ENCODE data around the gene LAMC1. TPM values are rescaled to one million over a fixed set of nuclear protein-coding genes. Genes with fewer than 3 reads are reported as not detected.

Gene LAMC1
- total RNA-seq, 8 experiments from 2014 or later = 20.1 to 363 (median 140) TPM

DNA sequence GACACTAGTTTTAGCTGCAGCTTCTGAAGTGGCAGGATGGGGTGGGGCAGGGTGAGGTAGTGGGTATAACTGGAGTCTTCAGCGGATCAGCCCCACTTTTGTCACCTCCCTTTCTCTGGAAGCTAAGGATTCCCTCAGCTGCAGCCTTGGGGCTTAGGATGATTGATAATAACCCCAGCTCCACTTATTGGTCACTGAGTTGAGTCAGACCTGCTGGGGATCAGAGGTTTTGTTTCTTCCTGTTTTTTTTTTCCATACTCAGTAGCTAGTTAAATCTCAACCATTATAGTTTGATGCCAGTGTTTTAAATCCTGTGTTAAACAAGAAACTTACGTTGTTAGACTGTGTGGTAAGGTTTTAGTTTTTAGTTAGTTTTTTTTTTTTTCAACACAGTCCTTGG, 57.2 kb downstream of the LAMC1 start:
- 17 to 100% (median 60%) methylated on average over 1 to 2 of the region's 2 CpGs; no CpG with 5 or more reads in 3 of the 10 experiments for WGBS, 10 experiments
- no peak overlapping the region for H3K27ac ChIP-seq
- H3K4me3 ChIP-seq = no peak overlapping the region
- peak in 3 of 8 experiments; percentile 17 to 59 (median 57) for ATAC-seq (replicated peaks in 6 of 8)
- H3K4me1 ChIP-seq (replicated peaks in 1 of 2) = no peaks in the 10 kb centered on the region
- in situ Hi-C loops (cut with MboI; ENCODE audit: low pct_unique_long_range_greater_than_20kb in 2 of 9, low sequenced_read_pairs in 9 of 9, unreplicated experiment in 9 of 9) = no loop called here

- Histone ChIP-seq H3K27ac (no peak overlapping the region), H3K4me1 (replicated peaks in 1 of 2) (no peaks in the 10 kb centered on the region), H3K4me3 (no peak overlapping the region)
- in situ Hi-C loops (cut with MboI; ENCODE audit: low pct_unique_long_range_greater_than_20kb in 2 of 9, low sequenced_read_pairs in 9 of 9, unreplicated experiment in 9 of 9) = no loop called here
- WGBS, 10 experiments = 55 to 100% (median 95%) methylated on average over 1 to 4 of the region's 4 CpGs
- peak in 1 of 8 experiments; percentile 53 for ATAC-seq (replicated peaks in 6 of 8)
These were observed 58.3 kb downstream of the LAMC1 start for GRCh38 chr1:183081402-183082120.

GRCh38 chr1:183082650-183083049, 59.4 kb downstream of the LAMC1 start:
- Histone ChIP-seq H3K4me1 (replicated peaks in 1 of 2) (no peaks in the 10 kb centered on the region), H3K27ac (no peak overlapping the region), H3K4me3 (no peak overlapping the region)
- WGBS, 10 experiments = 67 to 100% (median 90%) methylated on average over 1 of the region's 1 CpG; no CpG with 5 or more reads in 6 of the 10 experiments
- in situ Hi-C loops (cut with MboI; ENCODE audit: low pct_unique_long_range_greater_than_20kb in 2 of 9, low sequenced_read_pairs in 9 of 9, unreplicated experiment in 9 of 9) = no loop called here
- ATAC-seq (replicated peaks in 6 of 8) = no peak

DNA sequence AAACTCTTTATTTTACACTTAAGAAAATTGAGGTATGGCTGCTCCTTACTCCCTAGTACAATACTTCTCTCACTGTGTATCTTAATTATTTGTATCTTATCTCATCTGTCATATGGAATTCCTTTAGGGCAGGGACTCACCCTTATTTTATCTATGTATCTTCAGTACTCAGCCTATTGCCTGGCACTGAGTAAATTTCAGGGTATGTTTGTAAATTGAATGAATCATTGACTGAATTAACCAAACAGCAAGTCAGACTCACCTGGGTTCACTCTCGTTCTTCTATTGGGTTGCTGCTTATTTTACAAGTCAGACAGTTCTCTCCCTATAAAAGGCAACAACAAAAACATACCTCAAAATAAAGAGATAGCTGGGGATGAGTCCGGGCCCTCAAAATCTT, 63.8 kb downstream of the LAMC1 start:
- ATAC-seq (replicated peaks in 6 of 8) = peak in 1 of 8 experiments; percentile 24
- 0 to 100% (median 86%) methylated on average over 1 to 2 of the region's 2 CpGs; no CpG with 5 or more reads in 2 of the 10 experiments for WGBS, 10 experiments
- in situ Hi-C loops (cut with MboI; ENCODE audit: low pct_unique_long_range_greater_than_20kb in 2 of 9, low sequenced_read_pairs in 9 of 9, unreplicated experiment in 9 of 9) = no loop called here
- Histone ChIP-seq H3K4me1 (replicated peaks in 1 of 2) (peaks cover 2 to 7% of the 10 kb centered on the region in 2 donors), H3K4me3 (no peak overlapping the region), H3K27ac (no peak overlapping the region)

GRCh38 chr1:183089025-183089639, 65.9 kb downstream of the LAMC1 start:
- Histone ChIP-seq H3K4me3 (no peak overlapping the region), H3K4me1 (replicated peaks in 1 of 2) (peaks cover 2 to 7% of the 10 kb centered on the region in 2 donors), H3K27ac (no peak overlapping the region)
- no peak for ATAC-seq (replicated peaks in 6 of 8)
- 64 to 100% (median 92%) methylated on average over 2 to 3 of the region's 3 CpGs; no CpG with 5 or more reads in 1 of the 10 experiments for WGBS, 10 experiments
- in situ Hi-C loops (cut with MboI; ENCODE audit: low pct_unique_long_range_greater_than_20kb in 2 of 9, low sequenced_read_pairs in 9 of 9, unreplicated experiment in 9 of 9) = no loop called here

- Histone ChIP-seq H3K4me1 (replicated peaks in 1 of 2) (peaks cover 2 to 7% of the 10 kb centered on the region in 2 donors), H3K27ac (no peak overlapping the region), H3K4me3 (no peak overlapping the region)
- 10 to 74% (median 50%) methylated on average over 1 to 5 of the region's 5 CpGs; no CpG with 5 or more reads in 1 of the 10 experiments for WGBS, 10 experiments
- ATAC-seq (replicated peaks in 6 of 8) = peak in 6 of 8 experiments; percentile 20 to 70 (median 40)
- in situ Hi-C loops (cut with MboI; ENCODE audit: low pct_unique_long_range_greater_than_20kb in 2 of 9, low sequenced_read_pairs in 9 of 9, unreplicated experiment in 9 of 9) = no loop called here
These were observed 67.3 kb downstream of the LAMC1 start for GRCh38 chr1:183090391-183091006.

GRCh38 chr1:183091181-183091580, 68.0 kb downstream of the LAMC1 start:
- Histone ChIP-seq H3K27ac (no peak overlapping the region), H3K4me1 (replicated peaks in 1 of 2) (peaks cover 2 to 7% of the 10 kb centered on the region in 2 donors), H3K4me3 (no peak overlapping the region)
- WGBS, 10 experiments = 0 to 100% (median 83%) methylated on average over 1 to 2 of the region's 2 CpGs; no CpG with 5 or more reads in 1 of the 10 experiments
- no peak for ATAC-seq (replicated peaks in 6 of 8)
- in situ Hi-C loops (cut with MboI; ENCODE audit: low pct_unique_long_range_greater_than_20kb in 2 of 9, low sequenced_read_pairs in 9 of 9, unreplicated experiment in 9 of 9) = no loop called here

GRCh38 chr1:183092350-183092749, 69.1 kb downstream of the LAMC1 start:
- in situ Hi-C loops (cut with MboI; ENCODE audit: low pct_unique_long_range_greater_than_20kb in 2 of 9, low sequenced_read_pairs in 9 of 9, unreplicated experiment in 9 of 9) = no loop called here
- peaks cover 2 to 7% of the 10 kb centered on the region in 2 donors for H3K4me1 ChIP-seq (replicated peaks in 1 of 2)
- WGBS, 10 experiments = 0 to 100% (median 88%) methylated on average over 1 to 2 of the region's 2 CpGs; no CpG with 5 or more reads in 1 of the 10 experiments
- no peak overlapping the region for H3K4me3 ChIP-seq
- no peak for ATAC-seq (replicated peaks in 6 of 8)
- no peak overlapping the region for H3K27ac ChIP-seq

DNA sequence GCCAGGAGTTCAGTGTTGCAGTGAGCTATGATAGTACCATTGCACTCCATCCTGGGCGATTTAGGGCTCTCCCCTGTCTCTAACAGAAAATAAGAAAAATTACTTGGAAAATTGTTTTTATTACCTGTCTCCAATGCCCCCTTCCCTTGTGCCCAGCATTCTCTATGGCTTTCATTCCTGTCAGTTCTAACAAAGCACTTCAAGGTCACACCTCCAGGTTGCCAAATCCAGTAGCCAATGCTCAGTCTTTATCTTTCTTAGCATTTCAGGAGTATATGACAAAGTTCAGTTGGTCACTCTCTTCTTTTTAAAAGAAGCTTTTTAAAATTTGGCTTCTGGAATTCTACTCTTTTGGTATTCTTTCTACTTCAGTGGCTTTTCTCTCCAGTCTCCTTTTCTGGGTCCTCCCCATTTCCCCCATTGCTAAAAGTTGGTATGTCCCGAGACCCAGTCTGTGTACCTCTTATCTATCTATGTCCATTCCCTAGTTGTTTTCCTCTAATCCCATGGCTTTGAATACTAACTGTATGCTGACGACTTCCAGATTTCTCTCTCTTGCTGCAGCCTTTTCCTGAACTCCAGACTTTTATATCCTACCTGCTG, 69.9 kb downstream of the LAMC1 start:
- in situ Hi-C loops (cut with MboI; ENCODE audit: low pct_unique_long_range_greater_than_20kb in 2 of 9, low sequenced_read_pairs in 9 of 9, unreplicated experiment in 9 of 9) = no loop called here
- WGBS, 10 experiments = 0 to 100% (median 95%) methylated on average over 1 to 3 of the region's 3 CpGs

GRCh38 chr1:183093786-183094298, 70.6 kb downstream of the LAMC1 start:
- in situ Hi-C loops (cut with MboI; ENCODE audit: low pct_unique_long_range_greater_than_20kb in 2 of 9, low sequenced_read_pairs in 9 of 9, unreplicated experiment in 9 of 9) = no loop called here
- ATAC-seq (replicated peaks in 6 of 8) = peak in 3 of 8 experiments; percentile 33 to 82 (median 67)
- 0 to 100% (median 17%) methylated on average over 1 of the region's 1 CpG; no CpG with 5 or more reads in 3 of the 10 experiments for WGBS, 10 experiments
- H3K4me3 ChIP-seq = no peak overlapping the region
- no peak overlapping the region for H3K27ac ChIP-seq
- peaks cover 2 to 7% of the 10 kb centered on the region in 2 donors for H3K4me1 ChIP-seq (replicated peaks in 1 of 2)

More for the DNA sequence above, 69.9 kb downstream of the LAMC1 start:
- ATAC-seq (replicated peaks in 6 of 8) = no peak
- H3K4me1 ChIP-seq (replicated peaks in 1 of 2) = peaks cover 2 to 7% of the 10 kb centered on the region in 2 donors
- H3K27ac ChIP-seq = no peak overlapping the region
- H3K4me3 ChIP-seq = no peak overlapping the region

DNA sequence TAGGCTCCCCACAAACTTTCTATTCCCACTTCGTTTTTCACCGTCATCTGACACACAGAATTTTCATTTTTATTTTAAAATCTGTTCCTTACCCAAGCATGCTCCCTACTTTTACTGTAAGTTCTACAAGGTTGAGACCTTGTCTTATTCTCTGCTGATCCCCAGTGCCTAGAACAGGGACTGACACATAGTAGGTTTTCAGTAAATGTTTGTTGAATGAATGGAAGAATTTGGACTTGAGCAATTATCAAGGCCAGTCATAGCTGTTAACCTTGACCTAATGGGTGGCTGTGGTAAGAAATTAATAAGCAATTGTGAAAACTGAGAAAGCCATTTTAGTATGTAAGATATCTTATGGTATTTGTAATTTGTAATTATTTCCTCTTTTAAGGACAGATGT, 71.1 kb downstream of the LAMC1 start:
- 28 to 100% (median 39%) methylated on average over 2 of the region's 2 CpGs; no CpG with 5 or more reads in 1 of the 10 experiments for WGBS, 10 experiments

DNA sequence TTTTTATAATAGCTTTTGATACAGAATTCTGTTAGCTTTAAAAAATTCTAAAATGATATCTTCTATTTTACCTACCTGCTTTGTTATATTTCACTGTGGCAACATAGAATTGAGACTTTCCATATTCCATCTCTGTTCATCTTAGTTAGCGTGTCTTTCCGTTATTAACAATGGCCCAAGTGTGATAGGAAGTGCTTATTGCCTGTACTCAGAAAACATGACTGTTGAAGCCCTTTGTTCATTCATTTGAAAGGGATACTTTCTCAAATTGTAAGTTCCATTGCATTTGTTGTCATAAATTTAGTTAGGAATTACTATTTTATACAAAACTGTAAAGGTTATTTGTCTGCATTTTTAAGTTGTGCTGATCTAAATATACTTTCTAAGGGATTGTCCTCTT, 73.1 kb downstream of the LAMC1 start:
- no peak overlapping the region for H3K27ac ChIP-seq
- in situ Hi-C loops (cut with MboI; ENCODE audit: low pct_unique_long_range_greater_than_20kb in 2 of 9, low sequenced_read_pairs in 9 of 9, unreplicated experiment in 9 of 9) = no loop called here
- ATAC-seq (replicated peaks in 6 of 8) = no peak
- H3K4me3 ChIP-seq = no peak overlapping the region
- no peaks in the 10 kb centered on the region for H3K4me1 ChIP-seq (replicated peaks in 1 of 2)
- 61 to 100% (median 100%) methylated on average over 1 to 2 of the region's 2 CpGs; no CpG with 5 or more reads in 1 of the 10 experiments for WGBS, 10 experiments

More for the DNA sequence above, 71.1 kb downstream of the LAMC1 start:
- no peak for ATAC-seq (replicated peaks in 6 of 8)
- peaks cover 2 to 7% of the 10 kb centered on the region in 2 donors for H3K4me1 ChIP-seq (replicated peaks in 1 of 2)
- H3K27ac ChIP-seq = no peak overlapping the region
- no peak overlapping the region for H3K4me3 ChIP-seq
- in situ Hi-C loops (cut with MboI; ENCODE audit: low pct_unique_long_range_greater_than_20kb in 2 of 9, low sequenced_read_pairs in 9 of 9, unreplicated experiment in 9 of 9) = no loop called here

Measured in motor neuron (in vitro differentiated cells).